IMR-90 (cell line): ENCODE results near the gene SYNE1. TPM values are rescaled to one million over a fixed set of nuclear protein-coding genes. Genes with fewer than 3 reads are reported as not detected.

Experiments used
- ATAC-seq: fragments of 200-7000 bp; cut with Tn5 transposase; 2 replicates; pipeline ENCODE4 v1.9.1; 2020; ENCODE audit warnings: low read depth, mild to moderate bottlenecking, moderate library complexity
- BruUV-seq: library from RNA; stranded (reverse); fragments of 400-500 nt; replicated peaks from 2 replicates; lab custom pipeline; 2021; lab: Mats Ljungman, UMichigan
- CTCF ChIA-PET: fragments of 300-600 bp; formaldehyde crosslinking; extraction: SDS; loops from one replicate; lab custom pipeline; 2021; ENCODE audit warnings: antibody characterized with exemption; lab: Yijun Ruan, JAX
- POLR2A ChIA-PET: fragments of 300-600 bp; sonication (Branson Sonifier 250); formaldehyde crosslinking; loops from one replicate; lab custom pipeline; 2022; ENCODE audit warnings: antibody characterized with exemption; ENCODE audit not compliant: unreplicated experiment; lab: Charles Lee
- DNase-seq: peaks from one replicate; pipeline ENCODE4 v3.0.0; 2013
- H2AFZ ChIP-seq: replicated peaks from 2 replicates; pipeline ENCODE3; 2013; ENCODE audit warnings: low read length, mild to moderate bottlenecking; ENCODE audit not compliant: poor library complexity
- H2AK5ac ChIP-seq: 2 replicates; pipeline ENCODE4 v1.6.1; 2013; ENCODE audit warnings: low read depth, low read length, inconsistent platforms
- H2AK9ac ChIP-seq: replicated peaks from 2 replicates; pipeline ENCODE3; 2013; ENCODE audit warnings: mild to moderate bottlenecking, low read depth, low read length, moderate library complexity; ENCODE audit not compliant: poor library complexity
- H2BK120ac ChIP-seq: 2 replicates; pipeline ENCODE4 v1.6.1; 2013; ENCODE audit warnings: low read depth, low read length, inconsistent platforms
- H2BK15ac ChIP-seq: 3 replicates; pipeline ENCODE4 v1.6.1; 2013; ENCODE audit warnings: low read depth, low read length, inconsistent platforms
- H2BK20ac ChIP-seq: 2 replicates; pipeline ENCODE4 v1.6.1; 2013; ENCODE audit warnings: low read depth, mild to moderate bottlenecking, inconsistent platforms, low read length, moderate library complexity
- H2BK5ac ChIP-seq: 2 replicates; pipeline ENCODE4 v1.6.1; 2013; ENCODE audit warnings: mild to moderate bottlenecking, low read depth, low read length, inconsistent platforms; ENCODE audit not compliant: poor library complexity, severe bottlenecking
- H3K14ac ChIP-seq: replicated peaks from 2 replicates; pipeline ENCODE4 v1.6.1; 2013; ENCODE audit warnings: low read depth, low read length, inconsistent platforms
- H3K18ac ChIP-seq: 2 replicates; pipeline ENCODE4 v1.6.1; 2013; ENCODE audit warnings: low read depth, low read length, control low read depth
- H3K23ac ChIP-seq: 2 replicates; pipeline ENCODE4 v1.6.1; 2013; ENCODE audit warnings: low read depth, low read length, inconsistent platforms
- H3K27ac ChIP-seq: 2 replicates; pipeline ENCODE4 v1.5.1; 2013; ENCODE audit warnings: mild to moderate bottlenecking, control low read depth, low read length; ENCODE audit not compliant: insufficient read depth
- H3K27me3 ChIP-seq: 2 replicates; pipeline ENCODE4 v1.6.1; 2013; ENCODE audit warnings: low read length; ENCODE audit not compliant: control insufficient read depth, insufficient read depth
- H3K36me3 ChIP-seq: 2 replicates; pipeline ENCODE4 v1.6.1; 2013; ENCODE audit warnings: low read length, mixed read lengths; ENCODE audit not compliant: control insufficient read depth, insufficient read depth
- H3K4ac ChIP-seq: 2 replicates; pipeline ENCODE4 v1.6.1; 2013; ENCODE audit warnings: low read depth, low read length, inconsistent platforms
- H3K4me1 ChIP-seq: 2 replicates; pipeline ENCODE4 v1.6.1; 2013; ENCODE audit warnings: low read length, mixed read lengths; ENCODE audit not compliant: control insufficient read depth, insufficient read depth
- H3K4me2 ChIP-seq: 2 replicates; pipeline ENCODE4 v1.6.1; 2013; ENCODE audit warnings: low read depth, mild to moderate bottlenecking, control low read depth, low read length, moderate library complexity
- H3K4me3 ChIP-seq: 2 replicates; pipeline ENCODE4 v1.5.1; 2013; ENCODE audit warnings: low read depth, mild to moderate bottlenecking, control low read depth, low read length, moderate library complexity; ENCODE audit not compliant: insufficient read depth
- H3K56ac ChIP-seq: 2 replicates; pipeline ENCODE4 v1.6.1; 2013; ENCODE audit warnings: low read length, inconsistent platforms; ENCODE audit not compliant: insufficient read depth; ENCODE audit errors: extremely low read depth
- H3K79me1 ChIP-seq, 2 experiments: 2 replicates each; pipeline ENCODE4 v1.6.1; 2013; ENCODE audit warnings: low read length in 2 of 2, inconsistent platforms in 1 of 2, low read depth in 1 of 2
- H3K9ac ChIP-seq: 2 replicates; pipeline ENCODE4 v1.6.1; 2013; ENCODE audit warnings: low read depth, low read length, control low read depth
- H3K9me1 ChIP-seq: 2 replicates; pipeline ENCODE4 v1.6.1; 2013; ENCODE audit warnings: low read length, inconsistent platforms; ENCODE audit not compliant: insufficient read depth
- H3K9me3 ChIP-seq: 2 replicates; pipeline ENCODE4 v1.6.1; 2013; ENCODE audit warnings: low read length; ENCODE audit not compliant: control insufficient read depth, insufficient read depth
- H4K20me1 ChIP-seq: 2 replicates; pipeline ENCODE4 v1.6.1; 2013; ENCODE audit warnings: low read length, inconsistent platforms; ENCODE audit not compliant: insufficient read depth
- H4K5ac ChIP-seq: 2 replicates; pipeline ENCODE4 v1.6.1; 2013; ENCODE audit warnings: mild to moderate bottlenecking, low read depth, low read length, control low read depth
- H4K8ac ChIP-seq, 2 experiments: 2 replicates each; pipeline ENCODE4 v1.6.1; 2013; ENCODE audit warnings: low read depth in 2 of 2, low read length in 2 of 2, control low read depth in 1 of 2, inconsistent platforms in 1 of 2
- H4K91ac ChIP-seq: 2 replicates; pipeline ENCODE4 v1.6.1; 2013; ENCODE audit warnings: low read depth, low read length, inconsistent platforms; ENCODE audit not compliant: insufficient read depth
- CHD1 ChIP-seq: IDR thresholded peaks from 2 replicates; pipeline ENCODE4 v1.6.1; 2012; ENCODE audit warnings: low read depth, low read length, improper control_type of control experiment
- MAFK ChIP-seq: IDR thresholded peaks from 2 replicates; pipeline ENCODE4 v1.6.1; 2012; ENCODE audit warnings: low read depth, low read length, improper control_type of control experiment
- MAZ ChIP-seq: IDR thresholded peaks from 2 replicates; pipeline ENCODE4 v1.6.1; 2012; ENCODE audit warnings: low read depth, mild to moderate bottlenecking, low read length, improper control_type of control experiment, moderate library complexity, borderline replicate concordance
- NFE2L2 ChIP-seq: fragments of 150-350 bp; IDR thresholded peaks from 2 replicates; pipeline ENCODE4 v1.6.1; 2016; ENCODE audit warnings: low read depth, mild to moderate bottlenecking, low read length
- USF2 ChIP-seq: fragments of 150-350 bp; IDR thresholded peaks from 2 replicates; pipeline ENCODE4 v1.6.1; 2017; ENCODE audit warnings: mild to moderate bottlenecking, antibody characterized with exemption, low read length, low read depth
- WGBS, 2 experiments: methylation state at CpG; one replicate each; pipeline versions ENCODE4 v1.1.5 to v1.1.7; 2013; ENCODE audit warnings: missing lambda C conversion rate in 2 of 2; ENCODE audit not compliant: insufficient read length in 1 of 2; ENCODE audit errors: extremely low coverage in 2 of 2; 5-methylcytosine and 5-hydroxymethylcytosine counted together
- dilution Hi-C: fragments of 300-500 bp; cut with HindIII; formaldehyde crosslinking; loops from one replicate; pipeline ENCODE4 v1.14.3; 2018; ENCODE audit warnings: low sequenced_read_pairs; ENCODE audit not compliant: unreplicated experiment
- in situ Hi-C: fragments of 300-500 bp; cut with MboI; formaldehyde crosslinking; loops from 3 replicates; pipeline ENCODE4 v1.14.3; 2019; ENCODE audit warnings: low sequenced_read_pairs, inconsistent platforms, mixed read lengths
- intact Hi-C: fragments of 100-400 bp; cut with micrococcal nuclease; formaldehyde crosslinking; loops from 2 replicates; pipeline ENCODE4 v1.10.0; 2022
- polyA plus RNA-seq, 3 experiments: library from polyadenylated mRNA; depleted of rRNA; stranded (reverse); fragments of >200 nt; gene quantifications; 2 replicates each; pipeline ENCODE4 v1.2.3, GENCODE V29; 2012; ENCODE audit warnings: low replicate concordance in 1 of 3
- total RNA-seq: library from RNA; depleted of rRNA; stranded (reverse); fragments of >200 nt; gene quantifications from 2 replicates; pipeline ENCODE4 v1.2.3, GENCODE V29; 2012

The SYNE1 gene
- total and polyA plus RNA-seq, 2 of the 4 experiments (the other 2 are of a cell fraction) = 34.1 to 159 TPM

GRCh38 chr6:152598901-152599537, 38.1 kb downstream of the SYNE1 start:
- no peak overlapping the region for H2BK20ac ChIP-seq
- H4K20me1 ChIP-seq = no peaks in the 10 kb centered on the region
- H3K27me3 ChIP-seq = no peaks in the 10 kb centered on the region
- no TSS peak for BruUV-seq
- H2AK9ac ChIP-seq = peak overlapping the region; percentile 15
- ATAC-seq = peak; percentile 59
- H3K4ac ChIP-seq = no peak overlapping the region
- CTCF ChIA-PET = no interaction called here
- no CpG with 5 or more reads among the region's 4 CpGs for WGBS, 2 experiments
- dilution Hi-C loops = no loop called here
- no peak overlapping the region for H3K27ac ChIP-seq
- intact Hi-C loops = no loop called here
- peak; percentile 21 for DNase-seq
- in situ Hi-C loops = no loop called here
- H2AK5ac ChIP-seq = no peak overlapping the region
- H4K5ac ChIP-seq = no peak overlapping the region
- H2BK5ac ChIP-seq = no peak overlapping the region
- no peaks in the 10 kb centered on the region for H3K36me3 ChIP-seq
- H3K4me3 ChIP-seq = no peak overlapping the region
- no peak overlapping the region for H3K56ac ChIP-seq
- H3K4me2 ChIP-seq = no peak overlapping the region; the same call in 1 of the 2 replicates
- no peak overlapping the region for H3K18ac ChIP-seq
- peaks cover 3% of the 10 kb centered on the region; the same call in 1 of the 2 replicates for H3K4me1 ChIP-seq
- H3K9me3 ChIP-seq = no peaks in the 10 kb centered on the region
- no peak overlapping the region for H4K8ac ChIP-seq
- H2BK15ac ChIP-seq = no peak overlapping the region
- no peak overlapping the region for H2AFZ ChIP-seq
- H3K79me1 ChIP-seq = peaks cover 6 to 21% of the 10 kb centered on the region in 2 experiments; a peak in 3 of 4 replicates
- no peaks in the 10 kb centered on the region for H3K9me1 ChIP-seq
- POLR2A ChIA-PET = no interaction called here
- H3K9ac ChIP-seq = no peak overlapping the region
- H3K23ac ChIP-seq = no peak overlapping the region
- no peak overlapping the region for H2BK120ac ChIP-seq
- H4K91ac ChIP-seq = no peak overlapping the region
- TF ChIP-seq CHD1 (no peak), MAZ (no peak), USF2 (no peak), MAFK (no peak), NFE2L2 (no peak)
- H3K14ac ChIP-seq = peak overlapping the region; percentile 3; the same call in 1 of the 2 replicates
